ENCODE measurements around the gene LIG1.

DNA sequence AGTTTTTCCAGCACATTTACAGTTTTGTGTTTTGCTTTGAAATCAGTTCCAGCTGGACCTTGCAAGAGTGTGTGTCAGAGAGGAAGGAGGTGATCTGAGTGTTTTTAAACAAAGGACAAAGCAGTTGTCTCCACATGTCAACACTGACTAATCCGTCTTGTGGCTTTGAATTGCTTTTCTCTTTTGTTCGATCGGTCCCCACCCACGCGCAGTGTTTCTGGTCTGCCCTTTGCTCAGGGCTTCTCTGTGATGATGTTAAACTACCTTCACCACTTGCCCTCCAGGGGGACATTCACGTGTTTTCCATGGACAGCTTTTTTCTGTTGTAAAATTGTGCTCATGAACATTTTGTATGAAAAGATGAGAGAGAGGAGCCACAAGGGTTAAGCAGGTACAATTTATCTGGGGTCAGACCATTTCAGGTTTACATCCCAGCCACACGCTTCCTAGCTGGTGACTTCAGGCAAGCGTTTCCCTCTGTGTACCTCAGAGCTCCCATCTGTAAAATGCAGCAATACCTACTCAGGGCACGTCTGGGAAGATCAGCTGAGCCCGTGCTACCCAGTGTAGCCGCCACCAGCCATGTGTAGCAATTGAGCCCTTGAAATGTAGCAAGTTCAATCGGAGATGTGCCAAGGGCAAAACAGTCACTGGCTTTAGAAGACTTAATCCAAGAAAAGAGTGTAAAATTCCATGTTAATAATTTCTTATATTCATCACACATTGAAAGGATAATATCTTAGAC, 46.1 kb downstream of the LIG1 start:
- TF ChIP-seq, protein P1, sequence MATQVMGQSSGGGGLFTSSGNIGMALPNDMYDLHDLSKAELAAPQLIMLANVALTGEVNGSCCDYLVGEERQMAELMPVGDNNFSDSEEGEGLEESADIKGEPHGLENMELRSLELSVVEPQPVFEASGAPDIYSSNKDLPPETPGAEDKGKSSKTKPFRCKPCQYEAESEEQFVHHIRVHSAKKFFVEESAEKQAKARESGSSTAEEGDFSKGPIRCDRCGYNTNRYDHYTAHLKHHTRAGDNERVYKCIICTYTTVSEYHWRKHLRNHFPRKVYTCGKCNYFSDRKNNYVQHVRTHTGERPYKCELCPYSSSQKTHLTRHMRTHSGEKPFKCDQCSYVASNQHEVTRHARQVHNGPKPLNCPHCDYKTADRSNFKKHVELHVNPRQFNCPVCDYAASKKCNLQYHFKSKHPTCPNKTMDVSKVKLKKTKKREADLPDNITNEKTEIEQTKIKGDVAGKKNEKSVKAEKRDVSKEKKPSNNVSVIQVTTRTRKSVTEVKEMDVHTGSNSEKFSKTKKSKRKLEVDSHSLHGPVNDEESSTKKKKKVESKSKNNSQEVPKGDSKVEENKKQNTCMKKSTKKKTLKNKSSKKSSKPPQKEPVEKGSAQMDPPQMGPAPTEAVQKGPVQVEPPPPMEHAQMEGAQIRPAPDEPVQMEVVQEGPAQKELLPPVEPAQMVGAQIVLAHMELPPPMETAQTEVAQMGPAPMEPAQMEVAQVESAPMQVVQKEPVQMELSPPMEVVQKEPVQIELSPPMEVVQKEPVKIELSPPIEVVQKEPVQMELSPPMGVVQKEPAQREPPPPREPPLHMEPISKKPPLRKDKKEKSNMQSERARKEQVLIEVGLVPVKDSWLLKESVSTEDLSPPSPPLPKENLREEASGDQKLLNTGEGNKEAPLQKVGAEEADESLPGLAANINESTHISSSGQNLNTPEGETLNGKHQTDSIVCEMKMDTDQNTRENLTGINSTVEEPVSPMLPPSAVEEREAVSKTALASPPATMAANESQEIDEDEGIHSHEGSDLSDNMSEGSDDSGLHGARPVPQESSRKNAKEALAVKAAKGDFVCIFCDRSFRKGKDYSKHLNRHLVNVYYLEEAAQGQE (IDR thresholded peaks at IDR 0.05; ENCODE audit: insufficient read depth in 1 of 2, low read depth in 2 of 2, low read length in 2 of 2), result no peak
- TF ChIP-seq POLR2AphosphoS5 (IDR thresholded peaks at IDR 0.05; ENCODE audit: low read depth, low read length) (no peak), TAF1 (IDR thresholded peaks at IDR 0.05; ENCODE audit: borderline replicate concordance, insufficient read depth, low read length) (no peak)

Measured in PFSK-1 (cell line).